Measurements from ENCODE around the gene BNIPL.

Gene BNIPL

GRCh38 chr1:151010346-151010726, 26.1 kb upstream of the BNIPL start:
- no peak for DNase-seq

DNA sequence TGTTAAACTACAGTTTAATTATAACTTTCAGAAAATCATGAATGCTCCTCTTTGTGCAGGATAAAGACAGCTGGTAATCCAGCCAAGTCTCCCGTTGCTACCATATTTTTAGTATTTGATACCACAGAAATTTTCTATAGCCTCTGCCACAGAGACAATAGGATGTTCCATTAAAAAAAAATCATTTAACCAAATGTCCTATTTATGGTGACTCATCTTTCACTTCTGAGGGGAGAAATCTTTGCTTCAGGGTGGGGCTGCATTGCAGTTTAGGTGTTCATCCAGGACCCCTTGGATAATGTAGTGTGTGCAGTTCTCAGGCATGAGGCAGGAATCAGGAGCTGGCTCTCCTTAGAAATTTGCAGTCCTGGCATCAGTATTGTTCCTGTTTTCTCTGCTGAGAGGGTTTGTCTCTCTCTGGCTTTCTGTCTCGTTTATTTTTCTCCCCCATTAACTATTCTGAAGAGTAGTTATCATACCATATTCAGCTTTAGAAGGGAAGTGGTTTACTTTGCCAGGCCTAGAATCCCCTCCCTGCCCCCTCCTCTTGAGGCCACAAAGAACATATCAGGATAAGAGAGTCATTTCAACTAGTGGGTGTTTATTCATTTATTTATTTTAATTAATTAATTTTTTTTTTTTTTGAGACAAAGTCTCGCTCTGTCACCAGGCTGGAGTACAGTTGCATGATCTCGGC, 25.1 kb upstream of the BNIPL start:
- no peak for DNase-seq

- no peak for DNase-seq
Observed at GRCh38 chr1:151012684-151013471, 23.5 kb upstream of the BNIPL start.

DNA sequence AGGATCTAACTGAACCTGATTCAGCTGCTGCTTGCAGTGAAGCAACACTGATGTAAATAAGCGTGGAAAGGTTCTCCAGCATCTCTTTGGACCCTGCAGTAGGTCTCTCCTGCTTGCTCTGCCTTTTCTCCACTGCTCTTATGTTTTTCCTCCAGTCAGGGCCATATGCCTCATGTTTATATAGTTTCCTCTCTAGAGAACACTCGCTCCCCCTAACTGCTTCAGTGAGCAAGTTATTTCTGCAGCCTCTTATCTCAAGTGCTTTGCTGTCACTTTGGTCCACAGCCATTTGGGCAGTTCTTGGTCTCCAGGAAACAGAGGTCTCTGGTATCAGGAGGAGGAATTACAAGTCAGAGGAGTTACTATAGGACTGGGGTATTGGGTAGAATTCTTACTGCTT, 22.9 kb upstream of the BNIPL start:
- peak; percentile 38 for DNase-seq

- DNase-seq, result peak; percentile 82
Observed at GRCh38 chr1:151024540-151025146, 11.7 kb upstream of the BNIPL start.

DNA sequence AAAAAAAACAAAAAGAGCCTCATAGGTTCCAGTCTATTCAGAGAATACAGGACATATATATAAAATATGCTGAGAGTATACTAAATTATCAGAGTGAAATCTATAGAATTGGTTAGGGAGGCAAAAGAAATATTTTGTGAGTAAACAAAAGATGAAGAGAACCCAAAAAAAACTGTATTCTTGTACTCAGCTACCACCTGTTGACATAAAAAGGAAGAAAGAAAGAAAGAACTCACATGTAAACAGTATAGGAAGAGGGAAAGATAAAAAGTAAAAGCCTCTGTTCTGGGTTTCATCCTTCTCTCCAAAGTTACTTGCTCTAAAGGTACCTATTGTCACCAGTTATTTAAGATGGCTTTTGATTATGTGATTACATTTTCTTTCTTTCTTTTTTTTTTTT, 9.9 kb upstream of the BNIPL start:
- DNase-seq, result no peak

DNA sequence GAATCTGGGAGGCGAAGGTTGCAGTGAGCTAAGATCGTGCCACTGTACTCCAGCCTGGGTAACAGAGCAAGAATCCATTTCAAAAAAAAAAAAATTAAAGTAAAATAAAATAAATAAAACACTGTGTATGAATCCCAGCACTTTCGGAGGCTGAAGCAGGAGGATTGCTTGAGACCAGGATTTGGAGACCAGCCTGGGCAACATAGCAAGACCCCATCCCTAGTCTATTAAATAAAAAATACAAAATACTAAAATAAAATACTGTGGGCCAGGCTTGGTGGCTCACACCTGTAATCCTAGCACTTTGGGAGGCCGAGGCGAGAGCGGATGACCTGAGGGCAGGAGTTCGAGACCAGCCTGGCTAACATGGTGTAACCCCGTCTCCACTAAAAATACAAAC, 4.2 kb upstream of the BNIPL start:
- no peak for DNase-seq

DNA sequence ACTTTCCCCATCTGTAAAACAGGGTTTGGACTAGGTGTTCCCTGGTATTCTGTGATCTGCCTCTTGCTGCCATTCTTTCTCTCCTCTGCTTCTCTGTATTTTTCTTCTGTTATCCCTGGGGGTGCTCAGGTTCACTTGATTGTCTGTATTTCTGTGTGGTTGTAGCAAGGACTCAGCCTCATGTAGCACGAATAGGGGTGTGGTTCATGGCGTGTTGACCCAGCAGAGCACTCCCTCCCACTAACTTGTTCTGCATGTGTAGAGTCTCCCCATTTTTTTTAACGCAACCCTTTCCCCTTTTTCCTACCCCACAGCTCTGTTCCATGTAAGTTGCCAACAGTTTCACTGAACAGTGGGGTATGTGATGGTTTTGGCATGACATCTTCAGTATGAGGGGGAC, 1.2 kb upstream of the BNIPL start:
- DNase-seq, result no peak

DNA sequence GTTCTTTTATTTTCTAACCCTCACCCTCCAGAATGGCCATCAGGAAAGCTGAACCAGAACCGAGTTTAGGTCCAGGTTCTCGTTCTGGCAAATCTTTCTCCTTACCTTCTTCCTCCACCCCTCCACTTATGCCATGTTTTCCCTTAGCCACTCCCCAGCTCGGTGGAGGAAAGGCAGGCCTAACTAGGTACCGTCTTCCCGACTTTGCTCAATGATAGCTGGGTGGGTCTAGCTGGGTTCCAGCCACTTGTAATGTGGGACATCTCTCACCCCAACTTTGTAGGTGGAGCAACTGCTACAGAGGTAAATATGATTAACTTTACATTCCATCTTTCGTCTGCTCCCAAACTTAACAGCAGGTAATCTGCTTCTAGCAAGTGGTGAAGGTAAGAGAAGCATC, 646 bp downstream of the BNIPL start:
- DNase-seq, result no peak

GRCh38 chr1:151039521-151039920, 3.1 kb downstream of the BNIPL start:
- no peak for DNase-seq

DNA sequence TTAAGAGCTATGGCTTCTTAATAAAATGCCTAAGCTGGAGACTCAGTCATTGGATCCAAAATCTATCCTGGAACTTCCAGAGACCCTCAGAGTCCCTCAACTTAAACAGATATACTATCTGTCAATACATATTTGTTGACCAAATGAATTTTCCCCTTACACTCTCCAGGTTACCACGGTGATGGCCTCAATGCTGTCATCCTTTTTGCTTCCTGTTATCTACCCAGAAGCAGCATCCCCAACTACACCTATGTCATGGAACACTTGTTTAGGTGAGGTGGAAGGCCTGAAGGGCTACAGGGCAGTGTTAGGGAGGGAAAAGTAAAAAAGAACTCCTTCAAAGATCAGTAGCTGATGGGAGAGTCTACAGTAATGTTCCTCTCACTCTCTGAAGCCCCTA, 6.8 kb downstream of the BNIPL start:
- peak; percentile 63 for DNase-seq

DNA sequence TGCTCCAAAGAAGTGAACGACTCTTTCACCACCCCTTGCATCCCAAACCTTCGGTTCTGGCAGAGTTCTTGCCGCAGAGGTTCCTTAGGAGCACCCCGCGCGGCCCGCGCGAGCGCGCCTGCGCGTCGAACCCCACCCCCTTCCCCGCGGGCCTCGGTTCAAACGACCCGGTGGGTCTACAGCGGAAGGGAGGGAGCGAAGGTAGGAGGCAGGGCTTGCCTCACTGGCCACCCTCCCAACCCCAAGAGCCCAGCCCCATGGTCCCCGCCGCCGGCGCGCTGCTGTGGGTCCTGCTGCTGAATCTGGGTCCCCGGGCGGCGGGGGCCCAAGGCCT, 11.2 kb downstream of the BNIPL start, which contains the start of gene C1orf56:
C1orf56 (plus strand) TSS at position 161 of the 334 bp plus-strand sequence; CDS start at position 258, 97 bp downstream.
- DNase-seq, result peak; percentile 82

DNA sequence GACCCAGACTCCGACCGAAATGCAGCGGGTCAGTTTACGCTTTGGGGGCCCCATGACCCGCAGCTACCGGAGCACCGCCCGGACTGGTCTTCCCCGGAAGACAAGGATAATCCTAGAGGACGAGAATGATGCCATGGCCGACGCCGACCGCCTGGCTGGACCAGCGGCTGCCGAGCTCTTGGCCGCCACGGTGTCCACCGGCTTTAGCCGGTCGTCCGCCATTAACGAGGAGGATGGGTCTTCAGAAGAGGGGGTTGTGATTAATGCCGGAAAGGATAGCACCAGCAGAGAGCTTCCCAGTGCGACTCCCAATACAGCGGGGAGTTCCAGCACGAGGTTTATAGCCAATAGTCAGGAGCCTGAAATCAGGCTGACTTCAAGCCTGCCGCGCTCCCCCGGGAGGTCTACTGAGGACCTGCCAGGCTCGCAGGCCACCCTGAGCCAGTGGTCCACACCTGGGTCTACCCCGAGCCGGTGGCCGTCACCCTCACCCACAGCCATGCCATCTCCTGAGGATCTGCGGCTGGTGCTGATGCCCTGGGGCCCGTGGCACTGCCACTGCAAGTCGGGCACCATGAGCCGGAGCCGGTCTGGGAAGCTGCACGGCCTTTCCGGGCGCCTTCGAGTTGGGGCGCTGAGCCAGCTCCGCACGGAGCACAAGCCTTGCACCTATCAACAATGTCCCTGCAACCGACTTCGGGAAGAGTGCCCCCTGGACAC, 11.7 kb downstream of the BNIPL start:
- DNase-seq, result peak; percentile 79

- peak; percentile 53 for DNase-seq
Observed at GRCh38 chr1:151048645-151049032, 12.3 kb downstream of the BNIPL start.

DNA sequence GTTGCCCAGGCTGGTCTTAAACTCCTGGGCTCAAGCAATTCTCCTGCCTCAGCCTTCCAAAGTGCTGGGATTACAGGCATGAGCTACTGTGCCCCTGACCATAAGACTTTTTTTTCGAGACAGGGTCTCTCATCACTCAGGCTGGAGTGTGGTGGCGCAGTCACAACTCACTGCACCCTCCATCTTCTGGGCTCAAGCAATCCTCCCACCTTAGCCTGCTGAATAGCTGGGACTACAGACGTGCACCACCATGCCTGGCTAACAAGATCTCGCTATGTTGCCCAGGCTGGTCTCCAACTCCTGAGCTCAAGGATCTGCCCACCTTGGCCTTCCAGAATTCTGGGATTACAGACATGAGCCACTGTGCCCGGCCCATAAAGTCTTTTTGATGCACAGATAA, 13.1 kb downstream of the BNIPL start:
- no peak for DNase-seq

DNA sequence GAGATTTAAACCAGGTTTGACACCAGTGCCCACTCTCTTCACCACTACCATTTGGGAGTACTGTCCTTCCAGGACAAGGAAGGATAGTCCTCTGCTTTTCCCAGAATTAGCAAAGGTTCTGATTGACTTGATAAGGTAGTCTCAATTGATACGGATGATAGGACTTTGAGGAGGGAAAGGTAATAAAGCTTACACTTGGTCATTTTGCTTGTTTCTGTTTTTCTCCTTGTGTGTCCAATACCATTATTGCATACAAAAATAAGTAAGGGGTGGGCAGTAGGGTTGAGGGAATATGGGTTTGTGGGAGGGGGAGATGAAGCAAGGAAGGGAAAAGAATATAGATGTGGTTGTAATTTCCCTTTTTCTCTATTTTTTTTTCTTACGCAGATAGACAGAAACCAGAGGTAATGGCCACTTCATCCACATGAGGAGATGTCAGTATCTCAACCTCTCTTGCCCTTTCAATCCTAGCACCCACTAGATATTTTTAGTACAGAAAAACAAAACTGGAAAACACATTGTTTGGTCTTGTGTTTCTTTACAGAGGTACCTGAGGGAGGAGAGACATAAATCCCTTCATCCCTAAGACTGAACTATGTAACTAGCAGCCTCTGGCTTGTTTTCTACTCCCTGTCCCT, 13.8 kb downstream of the BNIPL start:
- DNase-seq, result peak; percentile 20

GRCh38 chr1:151051356-151052009, 15.1 kb downstream of the BNIPL start:
- DNase-seq, result peak; percentile 15

- no peak for DNase-seq
Observed at GRCh38 chr1:151054971-151055547, 18.7 kb downstream of the BNIPL start.

DNA sequence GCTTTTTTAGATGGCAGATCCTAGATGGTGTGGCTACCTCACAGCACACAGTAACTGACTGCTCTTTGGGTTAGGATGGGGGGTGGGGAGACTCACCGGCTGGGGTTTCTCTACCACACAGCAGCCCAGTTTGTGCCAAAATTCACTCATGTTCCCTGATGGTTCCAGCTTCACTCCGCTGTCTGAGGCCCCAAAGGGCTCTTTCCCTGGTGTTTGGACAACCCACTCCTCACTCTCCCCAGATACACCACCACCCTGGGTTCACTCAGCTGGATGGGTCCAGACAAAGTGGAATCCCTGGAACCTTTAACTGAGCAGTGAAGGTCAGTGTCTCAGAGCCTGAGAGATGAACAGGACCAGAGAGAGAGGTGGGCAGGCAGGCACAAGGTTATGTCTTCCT, 19.2 kb downstream of the BNIPL start:
- no peak for DNase-seq

DNA sequence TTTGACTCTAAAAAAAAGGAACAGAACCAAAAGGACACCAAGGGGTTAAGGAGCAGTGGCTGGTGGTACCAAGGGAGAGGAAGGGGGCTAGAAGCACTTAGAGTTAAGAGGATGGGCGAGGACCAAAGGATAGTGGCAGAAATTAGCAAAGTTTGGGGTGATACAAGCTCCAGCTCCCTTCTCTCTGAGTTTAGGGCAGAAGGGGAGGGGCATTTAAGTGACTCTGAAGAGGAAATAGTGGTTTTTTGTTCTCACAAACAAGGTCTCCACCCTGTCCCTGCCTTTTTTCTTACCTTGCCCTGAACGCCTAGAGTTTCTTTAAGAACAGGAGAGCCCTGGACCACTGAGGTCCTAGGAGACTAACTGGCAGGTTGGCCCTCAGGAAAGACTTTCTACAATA, 19.8 kb downstream of the BNIPL start:
- DNase-seq, result no peak

- DNase-seq, result peak; percentile 95
Observed at GRCh38 chr1:151058692-151059091, 22.3 kb downstream of the BNIPL start.
